K562 (cell line): ENCODE measurements around the gene RGS7. TPM values are rescaled to one million over a fixed set of nuclear protein-coding genes. Genes with fewer than 3 reads are reported as not detected.

Experiments used
- ATAC-seq: fragments of 200-7000 bp; cut with Tn5 transposase; 3 replicates; pipeline ENCODE4 v1.9.1; 2020; ENCODE audit warnings: moderate library complexity
- BruUV-seq: library from RNA; stranded (reverse); fragments of 400-500 nt; replicated peaks from 2 replicates; lab custom pipeline; 2021; lab: Mats Ljungman, UMichigan
- CTCF ChIA-PET: fragments of 300-600 bp; formaldehyde crosslinking; extraction: SDS; loops from one replicate; lab custom pipeline; 2021; ENCODE audit warnings: low intra/inter-chr PET ratio; lab: Yijun Ruan, JAX
- POLR2A ChIA-PET: fragments of 300-600, 350-650 bp; sonication (Branson Sonifier 250); formaldehyde crosslinking; extraction: SDS; loops from one replicate; lab custom pipeline; 2021; ENCODE audit warnings: antibody characterized with exemption, inconsistent platforms; lab: Yijun Ruan, JAX
- DNase-seq, 4 experiments: peaks; one replicate each; pipeline versions ENCODE4 v3.0.0 to v3.0.0-alpha.2; 2011 to 2018; ENCODE audit warnings: low spot score in 3 of 4, mixed read lengths in 3 of 4; ENCODE audit errors: extremely low read depth in 1 of 4
- FAIRE-seq: peaks from 2 replicates; lab custom pipeline; 2011; peaks lifted over from hg19 to GRCh38; lab: Jason Lieb, UNC
- H2AFZ ChIP-seq: 2 replicates; pipeline ENCODE4 v1.6.0; 2011; ENCODE audit warnings: low read depth, low read length, control low read depth, inconsistent platforms
- H3K27ac ChIP-seq: fragments of 200-600 bp; 3 replicates; pipeline ENCODE4 v1.8.0; 2011; ENCODE audit warnings: low read depth, mild to moderate bottlenecking, control low read depth, inconsistent platforms, low read length, moderate library complexity, mixed read lengths; ENCODE audit errors: extremely low read depth
- H3K27me3 ChIP-seq, 2 experiments: fragments of 300-600 bp in 1 of 2; 2 replicates in 1 of 2; 3 replicates in 1 of 2; pipeline versions ENCODE4 v1.6.0 to v1.8.0; 2011; ENCODE audit warnings: inconsistent platforms in 2 of 2, low read length in 2 of 2, mild to moderate bottlenecking in 1 of 2, mixed read lengths in 1 of 2, moderate library complexity in 1 of 2; ENCODE audit not compliant: control insufficient read depth in 2 of 2, insufficient read depth in 2 of 2
- H3K36me3 ChIP-seq: fragments of 300-600 bp; 3 replicates; pipeline ENCODE4 v1.8.0; 2011; ENCODE audit warnings: mild to moderate bottlenecking, low read length, inconsistent platforms; ENCODE audit not compliant: control insufficient read depth, insufficient read depth
- H3K4me1 ChIP-seq, 2 experiments: fragments of 200-600 bp in 1 of 2; replicated peaks in 1 of 2; 2 replicates in 1 of 2; 3 replicates in 1 of 2; pipeline versions ENCODE4 v1.5.1 to v1.8.0; 2011; ENCODE audit warnings: inconsistent platforms in 2 of 2, low read length in 2 of 2, mild to moderate bottlenecking in 1 of 2, mixed read lengths in 1 of 2, moderate library complexity in 1 of 2; ENCODE audit not compliant: control insufficient read depth in 2 of 2, insufficient read depth in 2 of 2
- H3K4me2 ChIP-seq: 2 replicates; pipeline ENCODE4 v1.6.1; 2011; ENCODE audit warnings: low read length, control low read depth, inconsistent platforms, mixed read lengths; ENCODE audit not compliant: insufficient read depth
- H3K4me3 ChIP-seq: fragments of 200-600 bp; sonication (generic), shearing (Covaris generic); 2 replicates; pipeline ENCODE4 v1.5.1; 2016; ENCODE audit warnings: control low read depth, inconsistent platforms
- H3K79me2 ChIP-seq: fragments of 200-600 bp; 3 replicates; pipeline ENCODE4 v1.8.0; 2011; ENCODE audit warnings: low read length, inconsistent platforms; ENCODE audit not compliant: control insufficient read depth, insufficient read depth
- H3K9ac ChIP-seq, 2 experiments: 2 replicates each; pipeline versions ENCODE4 v1.6.0 to v1.6.1; 2011; ENCODE audit warnings: low read depth in 2 of 2, low read length in 2 of 2, control low read depth in 1 of 2, inconsistent platforms in 1 of 2, mild to moderate bottlenecking in 1 of 2, mixed read lengths in 1 of 2; ENCODE audit not compliant: insufficient read depth in 1 of 2
- H3K9me1 ChIP-seq: one replicate; pipeline ENCODE4 v1.6.0; 2011; ENCODE audit warnings: inconsistent platforms, mild to moderate bottlenecking, low read length, moderate library complexity; ENCODE audit not compliant: control insufficient read depth, insufficient read depth
- H3K9me3 ChIP-seq: replicated peaks from 2 replicates; pipeline ENCODE4 v1.5.1; 2011; ENCODE audit warnings: low read depth, low read length, inconsistent platforms; ENCODE audit not compliant: control insufficient read depth, insufficient read depth
- H4K20me1 ChIP-seq: replicated peaks from 2 replicates; pipeline ENCODE4 v1.6.1; 2011; ENCODE audit warnings: low read length, inconsistent platforms, mixed read lengths; ENCODE audit not compliant: control insufficient read depth, insufficient read depth
- FOS ChIP-seq: IDR thresholded peaks from 3 replicates; pipeline ENCODE4 v1.6.1; 2011; ENCODE audit not compliant: insufficient read length; ENCODE audit errors: extremely low read depth
- MLX ChIP-seq, 2 experiments: fragments of 450-650 bp in 1 of 2; sonication (generic) in 1 of 2; formaldehyde crosslinking; conservative IDR thresholded peaks; 2 replicates each; pipeline versions ENCODE4 v1.4.0 to v1.8.1; 2020 to 2022; ENCODE audit warnings: mild to moderate bottlenecking in 1 of 2, missing genetic modification reagents in 1 of 2
- NRF1 ChIP-seq, 2 experiments: fragments of 450-650 bp; IDR thresholded peaks in 1 of 2; conservative IDR thresholded peaks in 1 of 2; 2 replicates each; pipeline ENCODE4 v1.6.1; 2014; ENCODE audit warnings: mild to moderate bottlenecking in 2 of 2
- STAT6 ChIP-seq: sonication (generic); formaldehyde crosslinking; IDR thresholded peaks from 2 replicates; pipeline ENCODE4 v1.8.1; 2023; ENCODE audit warnings: mild to moderate bottlenecking, missing genetic modification reagents
- TAL1 ChIP-seq: fragments of 450-650 bp; IDR thresholded peaks from 2 replicates; pipeline ENCODE4 v1.6.1; 2016; ENCODE audit warnings: mild to moderate bottlenecking
- TCF7L2 ChIP-seq: fragments of 150-350 bp; IDR thresholded peaks from 2 replicates; pipeline ENCODE4 v1.6.1; 2016; ENCODE audit warnings: low read depth, mild to moderate bottlenecking, low read length, moderate library complexity
- XRCC4 ChIP-seq: IDR thresholded peaks from one replicate; pipeline ENCODE4 v1.6.1; 2011; ENCODE audit not compliant: insufficient read depth, insufficient read length; ENCODE audit errors: extremely low read depth
- ZBTB26 ChIP-seq: fragments of 450-650 bp; formaldehyde crosslinking; IDR thresholded peaks from 2 replicates; pipeline ENCODE4 v1.4.0; 2022; ENCODE audit warnings: missing genetic modification characterization
- ZNF3 ChIP-seq: fragments of 250-450 bp; sonication (Bioruptor Pico); IDR thresholded peaks from 2 replicates; pipeline ENCODE4 v1.5.0; 2021; ENCODE audit warnings: mild to moderate bottlenecking, moderate library complexity
- WGBS: fragments of 100-300 bp; shearing (Covaris generic); methylation state at CpG from one replicate; pipeline ENCODE4 v1.1.6; 2016; ENCODE audit warnings: low coverage, mixed read lengths; ENCODE audit not compliant: insufficient coverage; ENCODE audit errors: missing lambda C conversion rate; 5-methylcytosine and 5-hydroxymethylcytosine counted together
- in situ Hi-C: fragments of 300-500 bp; cut with MboI; formaldehyde crosslinking; loops from 4 replicates; pipeline ENCODE4 v1.15.0; 2018; ENCODE audit warnings: inconsistent platforms, mixed read lengths
- intact Hi-C: fragments of 100-400 bp; cut with micrococcal nuclease; formaldehyde crosslinking; loops from 2 replicates; pipeline ENCODE4 v1.14.2; 2022
- polyA plus RNA-seq, 8 experiments: library from polyadenylated mRNA; depleted of rRNA in 4 of 8; stranded (reverse) in 5 of 8; unstranded in 3 of 8; fragments of >200 nt; fragmentation: Nextera tagmentation in 2 of 8; fragmentation: Illumina TruSeq in 1 of 8; extraction: Ambion mirVana in 2 of 8; extraction: Trizol in 1 of 8; gene quantifications; 2 replicates each; pipeline versions ENCODE4 v1.2.1 to v1.2.3, GENCODE V29; 2011 to 2014; ENCODE audit warnings: inconsistent platforms in 1 of 8, missing spikeins in 1 of 8
- total RNA-seq, 7 experiments: library from RNA; depleted of rRNA in 6 of 7; stranded (reverse); fragments of >200 nt in 6 of 7; fragmentation: Illumina TruSeq in 2 of 7; extraction: Trizol in 2 of 7; gene quantifications; 2 replicates each; pipeline versions ENCODE4 v1.2.1 to v1.2.3, GENCODE V29; 2011 to 2021; ENCODE audit warnings: low replicate concordance in 1 of 7
- TF ChIP-seq, protein P1 (sequence below): fragments of 250-450 bp; sonication (Bioruptor Pico); IDR thresholded peaks from 2 replicates; pipeline ENCODE4 v1.4.0; 2020

RGS7 gene
- total and polyA plus RNA-seq, 9 of the 15 experiments (the other 6 are each of a cell fraction or from before 2014, with no cell fraction given): not detected

GRCh38 chr1:241138248-241138647 lies 218.8 kb downstream of the RGS7 start:
- intact Hi-C loops (no loop called here), in situ Hi-C loops (no loop called here)
- peaks cover 7% of the 10 kb centered on the region; the same call in 1 of the 2 replicates for H3K9me3 ChIP-seq
- H3K4me1 ChIP-seq: no peaks in the 10 kb centered on the region
- H2AFZ ChIP-seq: no peak overlapping the region
- no peak overlapping the region for H3K27ac ChIP-seq
- H3K27me3 ChIP-seq: no peaks in the 10 kb centered on the region
- ChIA-PET CTCF (interaction anchor here (0.6 kb wide), 1 partner anchor 712 kb away, joined by 4 read pairs; no protein-coding TSS in a partner anchor), POLR2A (no interaction called here)
- H3K79me2 ChIP-seq: no peaks in the 10 kb centered on the region
- FAIRE-seq (no peak), DNase-seq (no peak), ATAC-seq (no peak)
- H3K9me1 ChIP-seq: no peaks in the 10 kb centered on the region
- no peak overlapping the region for H3K4me2 ChIP-seq
- WGBS: under 1% methylated on average over 4 of the region's 4 CpGs
- no peaks in the 10 kb centered on the region for H4K20me1 ChIP-seq
- no peaks in the 10 kb centered on the region for H3K36me3 ChIP-seq
- BruUV-seq: no TSS peak
- H3K9ac ChIP-seq: no peak overlapping the region
- no peak overlapping the region for H3K4me3 ChIP-seq
- TF ChIP-seq TCF7L2 (no peak), STAT6 (CRISPR knock-in tag) (no peak), ZBTB26 (CRISPR knock-in tag) (no peak), FOS (no peak), ZNF3 (CRISPR knock-in tag) (no peak), XRCC4 (no peak), NRF1 (conservative IDR thresholded peaks at IDR 0.05 in 1 of 2, IDR thresholded peaks at IDR 0.05 in 1 of 2) (no peak), MLX (CRISPR knock-in tag; conservative IDR thresholded peaks at IDR 0.05) (no peak), TAL1 (no peak)
- TF ChIP-seq, protein P1, sequence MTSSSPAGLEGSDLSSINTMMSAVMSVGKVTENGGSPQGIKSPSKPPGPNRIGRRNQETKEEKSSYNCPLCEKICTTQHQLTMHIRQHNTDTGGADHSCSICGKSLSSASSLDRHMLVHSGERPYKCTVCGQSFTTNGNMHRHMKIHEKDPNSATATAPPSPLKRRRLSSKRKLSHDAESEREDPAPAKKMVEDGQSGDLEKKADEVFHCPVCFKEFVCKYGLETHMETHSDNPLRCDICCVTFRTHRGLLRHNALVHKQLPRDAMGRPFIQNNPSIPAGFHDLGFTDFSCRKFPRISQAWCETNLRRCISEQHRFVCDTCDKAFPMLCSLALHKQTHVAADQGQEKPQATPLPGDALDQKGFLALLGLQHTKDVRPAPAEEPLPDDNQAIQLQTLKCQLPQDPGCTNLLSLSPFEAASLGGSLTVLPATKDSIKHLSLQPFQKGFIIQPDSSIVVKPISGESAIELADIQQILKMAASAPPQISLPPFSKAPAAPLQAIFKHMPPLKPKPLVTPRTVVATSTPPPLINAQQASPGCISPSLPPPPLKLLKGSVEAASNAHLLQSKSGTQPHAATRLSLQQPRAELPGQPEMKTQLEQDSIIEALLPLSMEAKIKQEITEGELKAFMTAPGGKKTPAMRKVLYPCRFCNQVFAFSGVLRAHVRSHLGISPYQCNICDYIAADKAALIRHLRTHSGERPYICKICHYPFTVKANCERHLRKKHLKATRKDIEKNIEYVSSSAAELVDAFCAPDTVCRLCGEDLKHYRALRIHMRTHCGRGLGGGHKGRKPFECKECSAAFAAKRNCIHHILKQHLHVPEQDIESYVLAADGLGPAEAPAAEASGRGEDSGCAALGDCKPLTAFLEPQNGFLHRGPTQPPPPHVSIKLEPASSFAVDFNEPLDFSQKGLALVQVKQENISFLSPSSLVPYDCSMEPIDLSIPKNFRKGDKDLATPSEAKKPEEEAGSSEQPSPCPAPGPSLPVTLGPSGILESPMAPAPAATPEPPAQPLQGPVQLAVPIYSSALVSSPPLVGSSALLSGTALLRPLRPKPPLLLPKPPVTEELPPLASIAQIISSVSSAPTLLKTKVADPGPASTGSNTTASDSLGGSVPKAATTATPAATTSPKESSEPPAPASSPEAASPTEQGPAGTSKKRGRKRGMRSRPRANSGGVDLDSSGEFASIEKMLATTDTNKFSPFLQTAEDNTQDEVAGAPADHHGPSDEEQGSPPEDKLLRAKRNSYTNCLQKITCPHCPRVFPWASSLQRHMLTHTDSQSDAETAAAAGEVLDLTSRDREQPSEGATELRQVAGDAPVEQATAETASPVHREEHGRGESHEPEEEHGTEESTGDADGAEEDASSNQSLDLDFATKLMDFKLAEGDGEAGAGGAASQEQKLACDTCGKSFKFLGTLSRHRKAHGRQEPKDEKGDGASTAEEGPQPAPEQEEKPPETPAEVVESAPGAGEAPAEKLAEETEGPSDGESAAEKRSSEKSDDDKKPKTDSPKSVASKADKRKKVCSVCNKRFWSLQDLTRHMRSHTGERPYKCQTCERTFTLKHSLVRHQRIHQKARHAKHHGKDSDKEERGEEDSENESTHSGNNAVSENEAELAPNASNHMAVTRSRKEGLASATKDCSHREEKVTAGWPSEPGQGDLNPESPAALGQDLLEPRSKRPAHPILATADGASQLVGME: no peak
